Omental fat pad (tissue), 4 donors: ENCODE data around the gene ANKS1B. TPM values are rescaled to one million over a fixed set of nuclear protein-coding genes. Genes with fewer than 3 reads are reported as not detected.

Source experiments
- ATAC-seq: fragments of 150-250 bp; one replicate; pipeline ENCODE4 v1.9.1; 2016; ENCODE audit warnings: mild to moderate bottlenecking, moderate library complexity; ENCODE audit not compliant: low FRiP score
- DNase-seq: peaks from one replicate; pipeline ENCODE4 v3.0.0-alpha.2; 2019; ENCODE audit warnings: low spot score
- CTCF ChIP-seq, 3 donors: fragments of 450-650 bp; IDR thresholded peaks; one replicate each; pipeline ENCODE4 v1.5.1; 2016 to 2017; ENCODE audit warnings: antibody characterized with exemption in 3 of 3, mild to moderate bottlenecking in 3 of 3, moderate library complexity in 2 of 3
- total RNA-seq, 4 donors: library from RNA; depleted of rRNA; stranded (reverse); fragments of >200 nt; gene quantifications; one replicate each; pipeline ENCODE4 v1.1.0, GENCODE V29; 2016

Gene ANKS1B
- total RNA-seq, 4 donors from 2014 or later: 5.5 to 26.4 (median 7.6) TPM

GRCh38 chr12:99287136-99287535, 697.6 kb downstream of the ANKS1B start:
- DNase-seq: no peak
- no peak for ATAC-seq
- no peak for TF ChIP-seq CTCF (IDR thresholded peaks at IDR 0.05)

- ATAC-seq (no peak), DNase-seq (no peak)
- no peak for TF ChIP-seq CTCF (IDR thresholded peaks at IDR 0.05)
Measured at GRCh38 chr12:99284161-99284560, 700.6 kb downstream of the ANKS1B start.

GRCh38 chr12:99282624-99283023, 702.1 kb downstream of the ANKS1B start:
- TF ChIP-seq CTCF (IDR thresholded peaks at IDR 0.05): no peak
- DNase-seq: no peak
- ATAC-seq: no peak

- ATAC-seq: no peak
- TF ChIP-seq CTCF (IDR thresholded peaks at IDR 0.05): no peak
Measured at GRCh38 chr12:99282086-99282485, 702.6 kb downstream of the ANKS1B start.

GRCh38 chr12:99281277-99281676, 703.5 kb downstream of the ANKS1B start:
- TF ChIP-seq CTCF (IDR thresholded peaks at IDR 0.05): no peak
- no peak for DNase-seq
- no peak for ATAC-seq

More at GRCh38 chr12:99282086-99282485, 702.6 kb downstream of the ANKS1B start:
- no peak for DNase-seq

- ATAC-seq: no peak
- TF ChIP-seq CTCF (IDR thresholded peaks at IDR 0.05): no peak
- no peak for DNase-seq
Measured at GRCh38 chr12:99278899-99279298, 705.8 kb downstream of the ANKS1B start.

- no peak for TF ChIP-seq CTCF (IDR thresholded peaks at IDR 0.05)
- ATAC-seq (no peak), DNase-seq (no peak)
Measured at GRCh38 chr12:99277591-99278379, 707.0 kb downstream of the ANKS1B start.
